HG03469 (cell line): ENCODE measurements around the gene LMOD3.

Experiments
- ATAC-seq: cut with Tn5 transposase; IDR thresholded peaks from one replicate; pipeline ENCODE4 v1.9.1; 2021; ENCODE audit warnings: mild to moderate bottlenecking, moderate library complexity, moderate number of reproducible peaks; ENCODE audit not compliant: unreplicated experiment

Gene LMOD3

GRCh38 chr3:69122403-69122802 is at the start of gene LMOD3:
TSS of gene LMOD3 (minus strand) at chr3:69122595. CDS start at chr3:69122386, 209 bp downstream.
- ATAC-seq, result no peak

DNA sequence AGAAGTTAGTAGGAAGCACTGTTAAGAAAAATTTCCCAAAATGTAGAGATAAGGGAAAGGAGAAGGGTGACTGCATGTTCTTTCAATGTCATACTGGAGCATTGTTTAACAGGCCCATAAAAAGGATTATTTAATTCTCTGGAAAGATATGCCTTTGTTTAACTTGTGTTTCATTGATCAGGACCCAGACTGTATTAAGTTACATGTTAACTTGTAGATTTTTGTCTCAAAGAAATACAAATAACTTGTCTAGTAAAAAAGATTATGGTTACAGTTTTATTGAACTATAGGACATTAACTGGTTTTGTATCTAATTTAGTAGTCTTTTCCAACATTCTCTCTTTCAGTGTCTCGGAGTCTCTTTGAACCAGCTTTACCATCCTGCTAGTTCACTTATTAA is 49.7 kb upstream of the LMOD3 start:
- ATAC-seq, result no peak

- ATAC-seq, result no peak
These were observed 44.1 kb upstream of the LMOD3 start for GRCh38 chr3:69166446-69166845.

DNA sequence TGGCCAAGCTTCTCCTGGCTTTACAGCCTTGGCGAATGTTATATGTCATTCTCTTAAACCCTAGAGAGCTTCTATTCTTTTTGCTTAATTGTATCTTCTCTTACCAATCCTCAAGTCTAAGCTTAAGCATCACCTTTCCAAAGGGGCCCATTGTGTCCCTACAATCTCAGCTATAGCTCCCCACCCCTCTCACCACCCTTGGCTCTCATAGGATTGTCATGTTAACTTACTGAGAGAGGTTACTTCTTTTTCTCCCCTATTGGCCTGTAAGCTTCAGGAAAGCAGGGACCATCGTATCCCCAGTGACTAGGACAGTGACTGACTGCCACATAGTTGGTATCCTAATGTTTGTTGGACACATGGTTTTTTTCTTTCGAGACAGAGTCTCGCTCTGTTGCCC is 43.3 kb upstream of the LMOD3 start:
- ATAC-seq, result no peak

- ATAC-seq, result no peak
These were observed 41.9 kb upstream of the LMOD3 start for GRCh38 chr3:69164296-69164695.

DNA sequence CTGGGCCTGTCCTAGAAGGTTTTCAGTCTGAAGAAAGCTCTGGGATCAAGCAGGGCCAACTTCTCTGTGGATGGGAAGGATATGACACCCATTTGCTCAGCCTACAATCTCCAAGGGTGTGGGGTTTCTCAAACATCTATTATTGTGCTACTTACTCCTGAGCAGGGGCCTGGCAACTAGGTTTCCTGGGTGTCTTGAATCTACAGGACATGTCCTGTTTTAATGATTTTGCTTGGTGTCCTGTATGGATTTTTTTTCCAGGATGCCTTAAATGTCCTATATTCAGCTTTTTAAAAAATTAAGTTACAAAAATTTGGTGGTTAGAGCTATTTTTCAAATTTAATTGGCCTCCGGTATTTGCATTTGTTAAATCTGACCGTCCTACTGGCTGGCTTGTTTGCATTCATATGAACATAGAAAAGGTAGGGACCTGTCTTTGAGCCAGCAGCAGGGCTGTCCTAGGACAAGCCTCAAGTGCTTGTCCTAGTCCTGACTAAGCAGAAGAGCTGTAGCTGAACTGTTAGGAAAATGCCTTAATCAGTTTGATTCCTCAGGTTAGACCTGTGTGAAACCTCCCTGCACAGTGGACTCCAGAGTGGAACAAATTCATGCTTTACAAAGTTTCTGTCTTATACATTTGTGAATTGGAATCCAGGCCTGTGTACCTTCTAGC is 40.0 kb upstream of the LMOD3 start:
- no peak for ATAC-seq

DNA sequence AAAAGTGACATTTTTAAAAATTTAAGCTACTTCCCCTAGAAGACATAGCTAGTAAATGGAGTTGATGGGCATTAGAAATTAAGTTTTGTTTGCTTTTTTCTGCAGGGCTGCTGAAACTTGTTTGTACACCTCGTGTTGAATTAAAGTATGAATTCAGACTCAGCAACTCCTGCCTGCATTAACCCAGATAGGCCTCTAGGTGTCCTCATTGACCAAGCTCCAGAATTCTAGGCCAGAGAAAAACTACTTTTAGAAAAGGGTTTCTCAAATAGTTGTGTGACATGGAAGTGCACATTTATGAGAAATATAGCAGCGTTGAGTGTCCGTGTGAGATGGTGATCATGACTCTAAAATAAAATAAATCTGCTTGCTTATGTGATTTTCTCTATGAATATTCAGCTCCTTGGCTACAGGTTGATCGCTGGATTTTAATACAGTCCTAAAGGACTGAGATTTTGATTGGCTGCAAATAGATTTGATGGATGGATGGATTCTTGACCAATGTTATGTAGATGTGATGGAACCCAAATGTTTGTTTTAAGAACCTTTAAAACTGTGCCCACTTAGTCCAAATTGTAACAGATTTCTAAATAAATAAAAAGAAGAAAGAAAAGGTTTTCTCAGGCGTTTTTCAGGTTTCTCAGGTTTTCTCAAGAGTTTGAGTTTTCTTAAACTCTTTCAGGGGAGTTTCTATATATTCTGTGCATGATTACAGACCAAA is 39.4 kb upstream of the LMOD3 start:
- ATAC-seq, result no peak

DNA sequence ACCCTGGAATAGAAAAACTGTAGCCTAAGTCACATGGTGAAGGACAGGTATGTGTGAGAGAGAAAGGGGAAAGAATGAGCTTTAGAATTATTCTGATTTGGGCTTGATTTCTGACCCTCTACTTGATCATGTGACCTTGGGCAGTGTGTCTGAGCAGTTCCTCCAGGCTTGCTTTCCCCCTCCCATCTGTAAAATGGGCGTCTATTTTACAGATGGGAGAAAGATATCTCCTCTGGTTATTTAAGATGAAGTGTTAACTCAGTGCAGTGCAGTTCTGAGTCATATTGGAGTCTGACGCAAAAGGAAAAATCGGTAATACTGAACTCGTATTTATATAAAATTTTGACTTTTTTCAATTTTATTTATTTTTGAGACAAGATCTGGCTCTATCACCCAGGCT is 38.1 kb upstream of the LMOD3 start:
- ATAC-seq, result no peak

- ATAC-seq, result no peak
These were observed 37.7 kb upstream of the LMOD3 start for GRCh38 chr3:69160107-69160506.

DNA sequence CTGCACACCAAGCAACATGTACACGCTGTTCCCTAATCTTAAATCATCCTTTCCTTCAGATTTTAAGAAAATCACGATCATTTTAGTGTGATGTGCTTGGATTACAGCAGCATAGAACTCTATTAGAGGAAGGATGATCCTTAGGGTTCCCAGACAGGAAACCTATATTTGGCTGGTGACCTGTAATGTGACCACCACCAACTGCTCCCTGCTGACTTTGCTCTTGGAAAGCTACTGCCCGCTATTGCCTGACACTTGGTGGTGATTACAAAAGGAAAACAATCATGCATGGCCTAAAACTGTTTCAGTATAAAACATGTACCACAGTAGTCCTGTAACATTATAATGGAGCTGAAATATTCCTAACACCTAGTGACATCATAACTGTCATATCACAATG is 27.2 kb upstream of the LMOD3 start:
- ATAC-seq, result no peak

GRCh38 chr3:69145688-69146087 is 23.3 kb upstream of the LMOD3 start:
- no peak for ATAC-seq

DNA sequence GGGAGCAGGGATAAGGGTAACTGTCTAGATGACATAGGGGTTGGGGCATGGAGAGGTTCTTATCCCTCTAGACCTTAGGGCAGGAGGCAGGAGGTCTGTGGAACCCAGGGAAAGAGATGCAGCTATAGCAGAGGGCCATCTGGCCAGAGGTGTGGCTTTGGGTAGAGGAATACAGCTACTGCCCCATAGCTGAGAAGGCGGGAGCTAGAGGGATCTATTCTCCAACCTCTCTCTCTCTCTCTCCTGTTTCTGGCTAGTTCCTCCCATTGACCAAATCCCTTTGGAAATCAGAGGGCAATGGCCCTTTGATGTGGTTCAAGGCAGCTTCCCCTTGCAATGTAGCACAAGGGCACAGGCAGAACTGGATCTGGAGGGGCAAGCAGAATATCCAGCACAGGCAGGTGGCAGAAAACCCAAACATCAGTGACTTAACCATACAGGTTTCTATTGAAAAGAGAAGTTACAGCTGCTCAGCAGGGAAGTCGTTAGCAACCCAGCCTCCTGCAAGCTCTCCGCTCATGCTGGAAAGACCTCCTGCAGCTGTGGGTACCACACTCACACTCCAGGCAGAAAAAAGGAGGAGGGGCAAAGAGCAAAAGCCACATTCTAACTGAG is 22.3 kb upstream of the LMOD3 start:
- ATAC-seq, result no peak

GRCh38 chr3:69143612-69144011 is 21.2 kb upstream of the LMOD3 start:
- ATAC-seq, result no peak

DNA sequence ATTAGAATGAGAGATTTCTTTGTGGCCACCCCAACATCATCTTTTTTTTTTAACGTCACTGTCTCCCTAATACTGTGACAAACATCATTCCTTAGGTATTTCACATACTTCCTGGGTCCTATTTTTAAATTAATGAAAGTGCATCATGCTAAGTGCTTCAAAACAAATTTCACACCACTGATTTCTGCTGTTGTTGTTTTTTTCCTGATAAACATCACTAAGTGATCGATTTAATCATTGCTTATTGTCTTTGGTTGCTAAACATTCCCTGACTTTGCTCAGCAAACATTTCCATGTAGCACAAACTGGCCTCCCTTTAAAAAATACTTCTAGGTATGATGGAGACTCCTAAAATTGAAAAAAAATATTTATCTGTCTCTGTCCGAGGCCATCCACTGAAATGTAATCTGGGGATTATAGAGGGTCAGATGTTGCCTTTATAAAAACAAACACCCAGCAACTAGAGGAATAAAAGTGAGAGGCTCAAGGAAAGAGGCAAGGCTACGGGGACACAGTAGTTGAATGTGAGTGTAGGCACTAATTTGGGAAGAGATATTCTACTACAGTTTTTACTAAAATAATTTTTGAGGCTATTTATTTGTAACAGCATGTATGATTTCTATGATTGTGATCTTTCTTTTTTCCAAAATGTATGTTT is 20.5 kb upstream of the LMOD3 start:
- ATAC-seq, result no peak

GRCh38 chr3:69142090-69142489 is 19.7 kb upstream of the LMOD3 start:
- ATAC-seq, result no peak

GRCh38 chr3:69141313-69141712 is 18.9 kb upstream of the LMOD3 start:
- no peak for ATAC-seq

DNA sequence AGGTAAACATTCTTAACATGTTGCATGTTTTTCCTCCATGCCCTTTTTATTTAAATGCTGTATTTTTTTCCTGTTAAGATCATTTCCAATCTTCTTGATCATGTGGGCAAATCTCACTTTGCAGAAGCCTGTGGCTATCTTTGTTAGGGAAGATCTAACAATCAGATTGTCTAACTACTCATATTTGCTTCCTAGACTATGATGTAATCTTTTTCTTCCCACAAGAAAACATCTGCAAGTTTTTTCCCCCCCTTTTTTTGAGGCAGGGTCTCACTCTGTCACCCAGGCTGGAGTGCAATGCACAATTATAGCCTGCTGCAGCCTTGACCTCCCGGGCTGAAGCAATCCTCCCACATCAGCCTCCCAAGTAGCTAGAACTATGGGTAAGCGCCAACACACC is 15.0 kb upstream of the LMOD3 start:
- ATAC-seq, result no peak

- no peak for ATAC-seq
These were observed 14.6 kb upstream of the LMOD3 start for GRCh38 chr3:69137005-69137404.

DNA sequence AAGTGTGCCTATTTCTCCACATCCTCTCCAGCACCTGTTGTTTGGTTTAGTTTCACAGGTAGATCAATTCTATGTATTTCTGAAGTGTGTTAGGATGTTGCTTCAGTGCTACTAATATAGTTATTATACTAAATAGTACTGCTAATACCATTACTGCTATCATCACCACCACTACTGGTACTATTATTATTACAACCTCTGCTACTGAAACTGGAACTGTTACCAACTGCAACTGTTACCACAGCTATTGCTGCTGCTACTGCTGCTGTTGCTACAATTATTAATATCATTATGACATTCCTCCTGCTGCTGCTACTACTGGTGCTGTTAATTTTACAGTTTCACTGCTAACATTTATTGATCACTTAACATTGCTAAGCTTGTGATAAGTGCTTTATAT is 8.3 kb upstream of the LMOD3 start:
- peak; percentile 90 for ATAC-seq

- no peak for ATAC-seq
These were observed 7.1 kb upstream of the LMOD3 start for GRCh38 chr3:69129531-69129930.

GRCh38 chr3:69128509-69128908 is 6.1 kb upstream of the LMOD3 start:
- ATAC-seq, result no peak

GRCh38 chr3:69126999-69127398 is 4.6 kb upstream of the LMOD3 start:
- ATAC-seq, result no peak
